Stimulated activated CD4-positive, alpha-beta T cell treated with anti-CD3 and anti-CD28 coated beads, Interleukin-4, amount 100 ng/mL, for 24 hours (primary cell): ENCODE results near the gene PDLIM1.
"Not testable (repeated sequence)": the region's sequence is repeated elsewhere in the genome, so short reads cannot be mapped to it uniquely, and the experiment has no call there.

Experiments used
- DNase-seq: peaks from one replicate; pipeline ENCODE4 v3.0.0-alpha.2; 2020

Gene PDLIM1

DNA sequence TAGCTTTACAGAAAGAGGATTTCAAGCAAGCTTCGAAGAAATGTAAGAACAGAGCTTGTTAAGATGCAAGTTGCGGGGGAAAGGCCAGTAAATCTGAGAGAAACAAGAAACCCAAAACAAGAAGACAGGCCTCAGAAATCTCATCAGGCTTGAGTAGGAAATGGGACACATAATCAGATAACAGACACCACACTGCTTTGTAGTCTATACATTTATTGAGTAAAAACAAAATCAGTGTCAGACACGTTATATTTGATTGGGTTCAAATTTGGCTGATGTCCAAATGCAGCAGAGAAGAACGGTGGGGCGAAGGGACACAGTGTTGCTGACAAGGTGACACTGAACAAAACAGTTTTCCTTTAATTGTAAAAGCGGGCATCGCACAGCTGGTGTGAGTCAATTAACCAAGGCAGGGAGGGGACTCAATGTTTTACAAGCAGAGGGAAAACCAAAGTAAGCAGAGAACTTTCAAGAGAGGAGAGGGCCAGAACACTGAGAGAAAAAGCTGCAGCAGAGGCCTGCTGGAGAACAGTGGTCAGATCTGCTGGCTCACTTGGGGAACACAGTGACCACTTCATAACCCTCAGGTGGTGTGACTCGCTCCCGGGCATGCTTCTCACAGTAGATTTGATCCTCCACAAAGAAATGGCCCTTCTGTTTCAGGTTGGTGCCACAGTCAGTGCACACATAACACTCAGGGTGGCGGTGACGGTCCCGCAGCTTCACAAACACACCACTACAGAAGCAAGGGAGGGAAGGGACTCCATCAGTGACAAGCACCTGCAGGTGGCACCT, 53.2 kb downstream of the PDLIM1 start:
- no peak for DNase-seq

DNA sequence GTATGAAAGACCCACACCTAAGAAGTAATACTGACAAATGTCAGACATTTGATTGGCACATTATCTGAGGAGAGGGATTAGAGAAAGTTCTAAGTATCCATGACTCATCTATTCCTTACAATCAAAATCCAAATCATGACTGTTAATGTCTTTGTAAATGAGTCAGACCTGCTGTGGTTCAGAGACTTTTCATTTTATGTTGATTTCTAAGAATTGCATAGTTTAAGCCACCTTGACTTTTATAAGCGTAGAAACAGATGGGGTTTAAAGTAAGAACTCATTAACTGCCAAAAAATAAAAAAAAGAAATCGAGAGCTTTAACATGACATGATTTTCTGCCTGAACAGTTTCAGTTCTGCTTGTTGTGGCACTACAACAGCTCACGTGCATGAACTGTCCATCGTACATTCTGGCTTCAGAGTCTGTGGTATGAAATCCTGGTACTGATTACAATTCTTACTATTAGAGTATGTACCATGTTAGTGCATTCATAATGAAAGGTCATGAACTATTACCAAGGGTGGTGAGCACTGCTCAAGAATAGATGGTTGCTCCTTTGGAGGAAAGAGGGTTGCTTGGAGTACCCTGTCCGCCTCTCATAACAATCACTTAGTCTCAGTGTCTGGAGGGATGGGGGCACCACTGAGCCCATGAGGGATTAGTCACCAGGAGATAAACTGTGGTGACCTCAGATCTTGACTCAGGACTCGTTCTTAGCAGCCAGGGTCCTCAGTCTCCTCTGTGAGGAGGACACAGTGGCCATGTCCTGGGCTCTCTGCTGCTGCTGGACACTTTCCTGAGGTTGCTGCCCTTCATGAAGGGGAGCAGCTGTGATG, 54.5 kb downstream of the PDLIM1 start:
- DNase-seq: no peak

GRCh38 chr10:95235676-95236067, 55.1 kb downstream of the PDLIM1 start:
- DNase-seq: no peak

- no peak for DNase-seq
Observed at GRCh38 chr10:95234951-95235350, 55.9 kb downstream of the PDLIM1 start.

DNA sequence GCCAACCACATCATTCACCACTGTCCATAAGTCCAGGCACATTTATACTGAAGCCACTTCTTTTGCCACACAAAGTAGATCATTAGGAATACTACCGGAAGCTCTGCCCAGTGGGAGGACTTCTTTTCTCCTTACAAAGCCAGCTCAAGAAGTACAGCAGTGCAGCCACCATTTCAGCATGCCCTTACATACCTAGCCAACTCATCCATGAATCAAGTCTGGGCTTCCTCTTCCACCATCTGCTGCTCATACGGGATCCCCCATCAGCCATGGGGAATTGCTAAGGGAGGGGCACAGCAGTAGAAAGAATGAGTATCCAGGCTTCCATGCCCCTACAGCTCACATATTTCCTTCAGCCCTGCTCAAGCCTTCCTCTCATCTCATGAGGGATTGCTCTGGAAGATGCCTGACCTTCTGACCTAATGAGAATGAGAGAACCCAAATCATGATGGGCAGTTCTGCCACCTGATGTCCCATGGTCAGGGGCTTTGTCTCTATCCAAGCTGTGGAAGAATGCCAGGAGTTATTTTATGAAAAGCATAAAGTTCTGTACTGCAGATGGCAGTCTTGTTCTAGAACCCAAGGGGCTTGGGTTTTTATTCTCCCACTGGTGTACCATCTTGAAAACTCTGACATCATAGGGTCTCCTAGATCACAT, 57.3 kb downstream of the PDLIM1 start:
- no peak for DNase-seq

- DNase-seq: peak; percentile 40
Observed at GRCh38 chr10:95230677-95231586, 59.9 kb downstream of the PDLIM1 start.

- no peak for DNase-seq
Observed at GRCh38 chr10:95229724-95230627, 60.8 kb downstream of the PDLIM1 start.

DNA sequence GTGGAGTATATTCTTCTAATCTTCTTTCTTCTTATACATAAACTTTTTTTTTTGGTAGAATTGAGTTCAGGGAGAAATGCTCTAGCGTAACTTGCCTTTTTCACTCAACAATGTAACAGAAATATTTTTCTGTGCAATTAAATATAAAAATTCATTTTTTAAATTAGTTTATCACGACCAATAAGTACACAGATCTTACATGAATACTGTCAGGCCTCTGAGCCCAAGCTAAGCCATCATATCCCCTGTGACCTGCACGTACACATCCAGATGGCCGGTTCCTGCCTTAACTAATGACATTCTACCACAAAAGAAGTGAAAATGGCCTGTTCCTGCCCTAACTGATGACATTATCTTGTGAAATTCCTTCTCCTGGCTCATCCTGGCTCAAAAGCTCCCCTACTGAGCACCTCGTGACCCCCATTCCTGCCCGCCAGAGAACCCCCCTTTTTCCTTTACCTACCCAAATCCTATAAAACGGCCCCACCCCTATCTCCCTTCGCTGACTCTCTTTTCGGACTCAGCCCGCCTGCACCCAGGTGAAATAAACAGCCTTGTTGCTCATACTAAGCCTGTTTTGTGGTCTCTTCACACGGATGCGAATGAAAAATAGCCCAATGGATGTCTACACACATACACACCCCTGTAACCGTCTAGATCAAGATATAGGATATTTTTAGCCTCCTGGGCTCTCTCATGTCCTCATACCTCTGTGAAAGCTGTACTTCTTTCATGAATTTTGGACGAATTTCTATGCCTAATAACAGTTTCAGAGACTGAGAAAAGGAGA, 61.7 kb downstream of the PDLIM1 start:
- not testable (repeated sequence) for DNase-seq

DNA sequence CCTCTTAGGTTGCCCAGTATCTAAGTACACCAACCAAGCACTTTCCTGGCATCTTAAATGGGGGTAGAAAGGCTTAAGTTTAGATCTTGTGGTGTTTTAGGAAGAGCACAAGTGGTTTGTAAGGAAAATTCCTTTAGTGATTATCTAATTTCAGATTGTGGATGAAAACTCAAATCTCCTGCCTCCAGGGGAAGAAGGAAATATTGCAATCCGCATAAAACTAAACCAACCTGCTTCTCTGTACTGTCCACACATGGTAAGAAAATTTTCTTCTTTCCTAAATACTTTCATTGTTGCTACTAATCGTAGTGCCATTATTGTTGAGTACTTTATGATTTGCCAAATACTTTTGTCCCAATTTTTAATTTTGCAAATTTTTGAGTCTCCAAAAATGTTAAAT, 65.7 kb downstream of the PDLIM1 start:
- DNase-seq: no peak

- DNase-seq: no peak
Observed at GRCh38 chr10:95221124-95221523, 69.7 kb downstream of the PDLIM1 start.

DNA sequence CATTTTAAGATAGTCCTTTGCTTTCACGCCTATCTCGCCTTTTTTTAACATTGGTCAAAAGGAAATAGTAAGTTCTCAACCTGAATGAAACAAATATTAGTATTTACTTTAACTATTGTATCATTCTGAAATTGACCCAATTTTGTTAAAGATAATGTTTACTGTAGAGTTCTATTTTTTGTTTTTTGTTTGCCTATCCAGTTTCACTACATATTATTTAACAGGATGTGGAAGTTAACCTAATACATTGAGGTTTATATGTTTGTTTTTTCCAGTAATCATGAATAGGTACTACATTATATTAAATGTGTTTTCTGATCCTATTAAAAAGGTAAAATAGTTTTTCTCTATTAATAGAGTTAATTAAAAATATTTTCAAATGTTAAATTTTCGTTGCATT, 70.3 kb downstream of the PDLIM1 start:
- DNase-seq: no peak

DNA sequence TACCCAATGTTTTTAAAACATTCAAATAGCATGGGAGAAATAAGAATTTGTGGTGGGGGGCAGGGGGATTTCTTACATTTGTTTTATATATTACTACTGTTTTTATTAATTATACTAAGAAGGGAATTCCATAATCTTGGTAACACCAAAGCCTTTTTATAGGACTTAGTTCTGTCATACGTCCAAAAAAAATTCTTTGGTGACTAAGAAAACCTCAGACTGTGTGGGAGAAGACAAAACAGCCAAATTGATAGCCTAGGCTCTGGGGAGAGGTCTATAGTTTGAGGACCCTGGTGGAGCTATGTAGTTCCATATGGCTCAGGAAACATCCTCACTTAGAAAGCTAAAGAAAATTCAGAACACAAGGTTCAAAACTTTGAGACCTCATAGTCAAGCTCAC, 73.3 kb downstream of the PDLIM1 start:
- no peak for DNase-seq

DNA sequence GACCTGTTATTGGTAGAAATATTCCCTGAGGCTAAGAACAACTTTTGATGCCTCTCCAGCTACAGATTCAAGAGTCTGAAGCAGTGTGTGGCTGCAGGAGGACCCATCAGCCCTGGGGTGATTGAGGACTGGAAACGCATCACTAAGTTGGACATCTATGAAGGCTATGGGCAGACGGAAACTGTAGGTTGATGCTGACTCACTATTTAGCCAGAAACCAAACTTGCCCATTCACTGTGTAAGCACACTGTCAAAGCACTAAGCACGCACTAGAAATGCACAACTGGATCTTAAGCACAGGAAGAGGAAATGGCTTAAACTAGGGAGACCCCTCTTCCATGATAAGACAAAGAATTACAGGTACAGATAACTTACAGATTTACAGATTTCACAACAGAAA, 76.0 kb downstream of the PDLIM1 start:
- DNase-seq: no peak

DNA sequence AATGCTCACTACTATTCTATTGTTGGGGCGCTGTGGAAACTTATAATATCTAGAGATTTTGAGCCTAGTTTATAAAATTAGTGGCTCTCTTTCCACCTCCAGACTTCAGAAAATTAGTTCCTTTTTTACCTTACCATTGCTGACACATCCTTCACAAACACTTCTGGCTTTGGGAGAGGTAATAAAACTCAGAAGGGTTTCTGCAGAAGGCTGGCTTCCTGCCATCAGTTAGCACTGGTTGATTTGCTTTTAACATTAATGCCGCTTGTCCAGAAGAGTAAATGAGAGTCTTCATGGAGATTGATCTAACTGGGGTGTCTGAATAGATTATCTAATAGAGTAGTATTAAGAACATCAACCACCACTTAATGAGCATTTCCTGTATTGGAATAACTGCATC, 76.4 kb downstream of the PDLIM1 start:
- no peak for DNase-seq

- no peak for DNase-seq
Observed at GRCh38 chr10:95211606-95212279, 79.1 kb downstream of the PDLIM1 start.

- DNase-seq: no peak
Observed at GRCh38 chr10:95209509-95210127, 81.2 kb downstream of the PDLIM1 start.

DNA sequence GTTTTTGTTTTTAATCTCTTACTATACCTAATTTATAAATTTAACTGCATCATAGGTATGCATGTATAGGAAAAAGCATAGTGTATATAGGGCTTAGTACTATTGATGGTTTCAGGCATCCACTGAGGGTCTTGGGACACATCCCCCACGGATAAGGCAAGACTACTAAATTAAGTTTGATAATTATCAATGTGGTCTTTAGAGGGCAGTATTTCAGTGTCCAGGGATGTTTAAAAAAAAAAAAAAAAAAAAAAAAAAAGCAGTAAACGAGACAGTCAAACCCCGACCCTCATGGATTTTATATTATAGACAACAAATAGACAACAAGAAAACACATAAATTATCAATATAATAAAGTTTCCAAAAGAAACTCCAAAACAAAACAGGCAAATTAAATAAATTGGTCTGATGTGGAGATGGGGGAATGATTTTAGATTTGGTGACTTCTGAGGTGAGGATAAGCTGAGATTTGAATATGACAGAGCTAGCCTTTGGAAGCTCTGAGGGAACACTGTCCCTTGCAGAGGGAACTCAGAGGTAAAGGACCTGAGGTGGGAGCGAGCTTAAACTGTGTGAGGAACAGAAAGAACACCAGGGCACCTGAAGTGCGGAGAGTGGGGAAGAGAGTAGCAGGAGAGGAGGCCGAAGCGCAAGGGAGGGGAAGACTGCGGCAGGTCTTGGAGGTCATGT, 82.0 kb downstream of the PDLIM1 start:
- DNase-seq: no peak

DNA sequence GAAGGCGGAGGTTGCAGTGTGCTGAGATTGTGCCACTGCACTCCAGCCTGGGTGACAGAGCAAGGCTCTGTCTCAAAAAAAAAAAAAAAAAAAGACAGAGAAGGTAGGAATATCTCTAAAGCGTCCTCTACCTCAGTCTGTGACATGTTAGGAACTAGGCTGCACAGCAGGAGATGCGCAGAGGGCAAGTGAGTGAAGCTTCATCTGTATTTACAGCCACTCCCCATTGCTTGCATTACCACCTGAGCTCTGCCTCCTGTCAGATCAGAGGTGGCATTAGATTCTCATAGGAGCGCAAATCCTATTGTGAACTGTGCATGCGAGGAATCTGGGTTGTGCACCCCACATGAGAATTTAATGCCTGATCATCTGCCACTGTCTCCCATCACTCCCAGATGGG, 87.9 kb downstream of the PDLIM1 start:
- not testable (repeated sequence) for DNase-seq

DNA sequence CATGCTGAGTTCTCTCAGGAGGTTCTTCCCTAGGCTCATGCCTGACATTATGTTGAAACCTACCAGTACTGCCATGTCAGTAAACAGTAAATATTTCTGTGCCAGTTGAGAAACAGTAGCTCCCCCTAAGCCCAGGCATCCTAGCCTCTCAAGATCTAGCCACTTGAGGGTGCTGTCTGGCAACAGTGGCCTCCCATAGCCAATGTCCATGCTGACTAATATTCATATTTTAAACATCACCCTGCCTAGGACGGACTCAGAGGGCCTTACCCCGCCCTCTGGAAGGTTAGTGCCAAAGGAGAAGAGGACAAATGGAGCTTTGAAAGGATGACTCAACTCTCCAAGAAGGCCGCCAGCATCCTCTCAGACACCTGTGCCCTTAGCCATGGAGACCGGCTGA, 89.1 kb downstream of the PDLIM1 start:
- DNase-seq: no peak
